ENCODE results near the gene SYT14. TPM values are rescaled to one million over a fixed set of nuclear protein-coding genes. Genes with fewer than 3 reads are reported as not detected.

SYT14 gene
- total RNA-seq, 1 experiment from 2014 or later: 10.3 TPM

DNA sequence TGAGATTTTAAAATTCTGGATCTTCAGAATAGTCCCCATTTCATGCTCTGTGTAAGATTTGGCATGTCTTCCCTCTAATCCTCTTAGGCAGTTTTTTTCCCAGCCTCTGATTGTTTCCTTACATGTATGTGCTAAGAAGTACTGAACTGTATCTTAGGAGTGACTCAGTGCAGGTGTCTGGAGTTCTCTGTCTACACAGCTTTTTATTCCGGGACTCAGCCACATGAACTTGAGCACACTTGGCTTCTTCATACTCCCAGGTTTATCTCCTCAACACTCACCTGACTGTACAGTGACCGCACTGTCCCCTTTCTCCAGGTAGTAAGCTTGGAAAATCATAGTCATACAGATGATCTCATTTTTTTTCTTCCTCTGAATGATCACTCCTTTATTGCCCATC lies 50.7 kb downstream of the SYT14 start:
- Histone ChIP-seq H2AK5ac (ENCODE audit: insufficient read length, low read length) (no peak overlapping the region), H4K91ac (ENCODE audit: insufficient read length, low read depth, low read length) (no peak overlapping the region), H3K4me1 (ENCODE audit: insufficient read depth, low read length) (no peaks in the 10 kb centered on the region), H2BK120ac (ENCODE audit: low read depth, low read length, poor library complexity, severe bottlenecking) (no peak overlapping the region), H3K4me2 (ENCODE audit: insufficient read depth, insufficient read length, low read length) (no peak overlapping the region), H3K14ac (ENCODE audit: insufficient read depth, low read length) (no peak overlapping the region), H4K5ac (ENCODE audit: insufficient read length, low read depth, low read length) (no peak overlapping the region), H3K23ac (ENCODE audit: insufficient read length, low read depth, low read length) (no peak overlapping the region), H2BK15ac (ENCODE audit: low read depth, low read length) (no peak overlapping the region), H3K56ac (ENCODE audit: insufficient read length, low read depth, low read length) (no peak overlapping the region), H3T11ph (ENCODE audit: low read length) (no peak overlapping the region), H3K9me3 (ENCODE audit: control insufficient read depth, low read depth, low read length) (no peaks in the 10 kb centered on the region), H2BK12ac (ENCODE audit: insufficient read length, low read depth, low read length) (no peak overlapping the region), H4K20me1 (ENCODE audit: control insufficient read depth, insufficient read depth, insufficient read length) (no peaks in the 10 kb centered on the region), H4K8ac (replicated peaks; ENCODE audit: insufficient read length, low read depth, low read length) (no peak overlapping the region), H2AFZ (ENCODE audit: low read length) (no peak overlapping the region), H3K79me2 (ENCODE audit: insufficient read depth, low read length) (no peaks in the 10 kb centered on the region), H3K18ac (ENCODE audit: insufficient read length, low read depth, low read length) (no peak overlapping the region), H3K79me1 (ENCODE audit: insufficient read depth, low read depth, low read length, poor library complexity, severe bottlenecking) (peaks cover 6% of the 10 kb centered on the region), H2BK5ac (ENCODE audit: insufficient read length, low read length) (no peak overlapping the region), H3K27me3 (ENCODE audit: insufficient read depth, low read length) (no peaks in the 10 kb centered on the region), H3K23me2 (ENCODE audit: insufficient read length, low read depth, low read length, poor library complexity, severe bottlenecking) (no peaks in the 10 kb centered on the region), H3K9ac (ENCODE audit: extremely low read depth, insufficient read length, low read length) (no peak overlapping the region), H3K27ac (ENCODE audit: insufficient read length, low read depth, low read length) (no peak overlapping the region), H2BK20ac (ENCODE audit: low read depth, low read length, poor library complexity, severe bottlenecking) (no peak overlapping the region), H3K4ac (ENCODE audit: low read depth, low read length) (no peak overlapping the region)
- peak overlapping the region in 1 of 3 experiments; percentile 42; a peak in 2 of 7 replicates for H3K27ac Mint-ChIP-seq
- peaks cover 14 to 15% of the 10 kb centered on the region in 2 experiments for H3K4me1 Mint-ChIP-seq
- peaks cover 0 to 10% of the 10 kb centered on the region in 2 experiments; a peak in 3 of 5 replicates for H3K9me3 Mint-ChIP-seq
- H3K36me3 Mint-ChIP-seq (ENCODE audit: insufficient read depth in 1 of 3, low read depth in 3 of 3): peaks cover 11 to 18% (median 14%) of the 10 kb centered on the region in 3 experiments; a peak in 6 of 7 replicates
- H3K4me3 Mint-ChIP-seq: no peak overlapping the region
- TF ChIP-seq, protein P1, sequence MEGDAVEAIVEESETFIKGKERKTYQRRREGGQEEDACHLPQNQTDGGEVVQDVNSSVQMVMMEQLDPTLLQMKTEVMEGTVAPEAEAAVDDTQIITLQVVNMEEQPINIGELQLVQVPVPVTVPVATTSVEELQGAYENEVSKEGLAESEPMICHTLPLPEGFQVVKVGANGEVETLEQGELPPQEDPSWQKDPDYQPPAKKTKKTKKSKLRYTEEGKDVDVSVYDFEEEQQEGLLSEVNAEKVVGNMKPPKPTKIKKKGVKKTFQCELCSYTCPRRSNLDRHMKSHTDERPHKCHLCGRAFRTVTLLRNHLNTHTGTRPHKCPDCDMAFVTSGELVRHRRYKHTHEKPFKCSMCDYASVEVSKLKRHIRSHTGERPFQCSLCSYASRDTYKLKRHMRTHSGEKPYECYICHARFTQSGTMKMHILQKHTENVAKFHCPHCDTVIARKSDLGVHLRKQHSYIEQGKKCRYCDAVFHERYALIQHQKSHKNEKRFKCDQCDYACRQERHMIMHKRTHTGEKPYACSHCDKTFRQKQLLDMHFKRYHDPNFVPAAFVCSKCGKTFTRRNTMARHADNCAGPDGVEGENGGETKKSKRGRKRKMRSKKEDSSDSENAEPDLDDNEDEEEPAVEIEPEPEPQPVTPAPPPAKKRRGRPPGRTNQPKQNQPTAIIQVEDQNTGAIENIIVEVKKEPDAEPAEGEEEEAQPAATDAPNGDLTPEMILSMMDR (conservative IDR thresholded peaks at IDR 0.05): no peak
- H3K27me3 Mint-ChIP-seq (ENCODE audit: low read depth): no peaks in the 10 kb centered on the region; the same call in 1 of the 2 replicates
- WGBS (ENCODE audit: extremely low coverage, insufficient read length, low lambda C conversion rate): no CpG with 5 or more reads among the region's 2 CpGs
- DNase-seq: no peak
